ENCODE measurements around the gene MEGF8.

DNA sequence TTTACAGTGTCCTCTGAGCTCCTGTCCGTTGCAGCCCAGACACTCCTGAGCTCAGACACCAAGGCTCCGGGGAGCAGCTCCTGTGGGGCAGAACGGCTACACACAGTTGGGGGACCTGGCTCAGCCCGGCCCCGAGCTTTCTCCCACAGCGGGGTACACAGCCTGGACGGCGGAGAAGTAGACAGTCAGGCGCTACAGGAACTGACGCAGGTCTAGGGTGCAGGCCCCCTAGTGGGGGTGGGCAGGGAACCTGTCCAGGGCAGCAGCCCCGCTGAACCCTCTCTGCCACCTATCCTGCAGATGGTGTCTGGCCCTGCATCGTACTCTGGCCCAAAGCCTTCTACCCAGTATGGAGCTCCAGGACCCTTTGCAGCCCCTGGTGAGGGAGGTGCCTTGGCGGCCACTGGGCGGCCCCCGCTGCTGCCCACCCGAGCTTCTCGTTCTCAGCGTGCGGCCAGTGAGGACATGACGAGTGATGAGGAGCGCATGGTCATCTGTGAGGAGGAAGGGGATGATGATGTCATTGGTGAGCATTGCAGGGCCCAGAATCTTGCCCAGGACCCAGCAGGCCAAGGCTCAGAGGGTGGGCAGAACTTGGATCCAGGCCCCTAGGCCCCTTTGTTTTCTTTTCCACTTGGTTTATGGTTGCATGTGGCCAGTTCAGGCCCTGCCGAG is 36.4 kb upstream of the MEGF8 start:
- TF ChIP-seq, protein P1, sequence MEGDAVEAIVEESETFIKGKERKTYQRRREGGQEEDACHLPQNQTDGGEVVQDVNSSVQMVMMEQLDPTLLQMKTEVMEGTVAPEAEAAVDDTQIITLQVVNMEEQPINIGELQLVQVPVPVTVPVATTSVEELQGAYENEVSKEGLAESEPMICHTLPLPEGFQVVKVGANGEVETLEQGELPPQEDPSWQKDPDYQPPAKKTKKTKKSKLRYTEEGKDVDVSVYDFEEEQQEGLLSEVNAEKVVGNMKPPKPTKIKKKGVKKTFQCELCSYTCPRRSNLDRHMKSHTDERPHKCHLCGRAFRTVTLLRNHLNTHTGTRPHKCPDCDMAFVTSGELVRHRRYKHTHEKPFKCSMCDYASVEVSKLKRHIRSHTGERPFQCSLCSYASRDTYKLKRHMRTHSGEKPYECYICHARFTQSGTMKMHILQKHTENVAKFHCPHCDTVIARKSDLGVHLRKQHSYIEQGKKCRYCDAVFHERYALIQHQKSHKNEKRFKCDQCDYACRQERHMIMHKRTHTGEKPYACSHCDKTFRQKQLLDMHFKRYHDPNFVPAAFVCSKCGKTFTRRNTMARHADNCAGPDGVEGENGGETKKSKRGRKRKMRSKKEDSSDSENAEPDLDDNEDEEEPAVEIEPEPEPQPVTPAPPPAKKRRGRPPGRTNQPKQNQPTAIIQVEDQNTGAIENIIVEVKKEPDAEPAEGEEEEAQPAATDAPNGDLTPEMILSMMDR (conservative IDR thresholded peaks at IDR 0.05; ENCODE audit: low read depth, low read length) = no peak
- TF ChIP-seq EZH2 (IDR thresholded peaks at IDR 0.05; ENCODE audit: low read length, unreplicated experiment) (no peak), EZH2phosphoT487 (IDR thresholded peaks at IDR 0.05; ENCODE audit: borderline replicate concordance, low read length) (no peak)
